Measurements from ENCODE around the gene HLA-DQB2.

DNA sequence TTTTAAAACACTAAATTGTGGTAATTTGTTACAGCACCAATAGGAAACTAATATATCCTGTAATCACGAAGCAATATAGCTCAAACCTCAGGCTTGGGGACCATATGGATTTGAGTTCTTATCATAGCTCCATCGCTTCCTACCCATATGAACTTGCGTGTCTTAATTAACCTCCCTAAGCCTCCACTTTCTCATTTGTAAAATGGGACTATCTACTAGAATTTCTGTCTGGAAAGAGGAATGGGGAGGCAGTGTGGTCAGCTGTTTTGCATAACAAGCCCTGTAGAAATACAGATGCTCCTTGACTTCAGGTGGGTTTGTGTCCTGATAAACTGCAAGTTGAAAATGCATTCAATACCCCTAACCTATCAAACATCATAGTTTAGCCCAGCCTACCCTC is 36.4 kb upstream of the HLA-DQB2 start:
- TF ChIP-seq, protein P1, sequence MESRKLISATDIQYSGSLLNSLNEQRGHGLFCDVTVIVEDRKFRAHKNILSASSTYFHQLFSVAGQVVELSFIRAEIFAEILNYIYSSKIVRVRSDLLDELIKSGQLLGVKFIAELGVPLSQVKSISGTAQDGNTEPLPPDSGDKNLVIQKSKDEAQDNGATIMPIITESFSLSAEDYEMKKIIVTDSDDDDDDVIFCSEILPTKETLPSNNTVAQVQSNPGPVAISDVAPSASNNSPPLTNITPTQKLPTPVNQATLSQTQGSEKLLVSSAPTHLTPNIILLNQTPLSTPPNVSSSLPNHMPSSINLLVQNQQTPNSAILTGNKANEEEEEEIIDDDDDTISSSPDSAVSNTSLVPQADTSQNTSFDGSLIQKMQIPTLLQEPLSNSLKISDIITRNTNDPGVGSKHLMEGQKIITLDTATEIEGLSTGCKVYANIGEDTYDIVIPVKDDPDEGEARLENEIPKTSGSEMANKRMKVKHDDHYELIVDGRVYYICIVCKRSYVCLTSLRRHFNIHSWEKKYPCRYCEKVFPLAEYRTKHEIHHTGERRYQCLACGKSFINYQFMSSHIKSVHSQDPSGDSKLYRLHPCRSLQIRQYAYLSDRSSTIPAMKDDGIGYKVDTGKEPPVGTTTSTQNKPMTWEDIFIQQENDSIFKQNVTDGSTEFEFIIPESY (IDR thresholded peaks at IDR 0.05), result no peak
- TF ChIP-seq, protein P2, sequence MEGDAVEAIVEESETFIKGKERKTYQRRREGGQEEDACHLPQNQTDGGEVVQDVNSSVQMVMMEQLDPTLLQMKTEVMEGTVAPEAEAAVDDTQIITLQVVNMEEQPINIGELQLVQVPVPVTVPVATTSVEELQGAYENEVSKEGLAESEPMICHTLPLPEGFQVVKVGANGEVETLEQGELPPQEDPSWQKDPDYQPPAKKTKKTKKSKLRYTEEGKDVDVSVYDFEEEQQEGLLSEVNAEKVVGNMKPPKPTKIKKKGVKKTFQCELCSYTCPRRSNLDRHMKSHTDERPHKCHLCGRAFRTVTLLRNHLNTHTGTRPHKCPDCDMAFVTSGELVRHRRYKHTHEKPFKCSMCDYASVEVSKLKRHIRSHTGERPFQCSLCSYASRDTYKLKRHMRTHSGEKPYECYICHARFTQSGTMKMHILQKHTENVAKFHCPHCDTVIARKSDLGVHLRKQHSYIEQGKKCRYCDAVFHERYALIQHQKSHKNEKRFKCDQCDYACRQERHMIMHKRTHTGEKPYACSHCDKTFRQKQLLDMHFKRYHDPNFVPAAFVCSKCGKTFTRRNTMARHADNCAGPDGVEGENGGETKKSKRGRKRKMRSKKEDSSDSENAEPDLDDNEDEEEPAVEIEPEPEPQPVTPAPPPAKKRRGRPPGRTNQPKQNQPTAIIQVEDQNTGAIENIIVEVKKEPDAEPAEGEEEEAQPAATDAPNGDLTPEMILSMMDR (IDR thresholded peaks at IDR 0.05; ENCODE audit: low read depth, low read length, missing input control), result no peak
- no peak for TF ChIP-seq RAD21 (IDR thresholded peaks at IDR 0.05)
- TF ChIP-seq HNF4A (conservative IDR thresholded peaks at IDR 0.05), result no peak
- no peak for TF ChIP-seq TAF1 (conservative IDR thresholded peaks at IDR 0.05)
- TF ChIP-seq SP1 (IDR thresholded peaks at IDR 0.05), result no peak
- TF ChIP-seq, protein P3, sequence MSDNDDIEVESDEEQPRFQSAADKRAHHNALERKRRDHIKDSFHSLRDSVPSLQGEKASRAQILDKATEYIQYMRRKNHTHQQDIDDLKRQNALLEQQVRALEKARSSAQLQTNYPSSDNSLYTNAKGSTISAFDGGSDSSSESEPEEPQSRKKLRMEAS (IDR thresholded peaks at IDR 0.05), result no peak
- TF ChIP-seq, protein P4, sequence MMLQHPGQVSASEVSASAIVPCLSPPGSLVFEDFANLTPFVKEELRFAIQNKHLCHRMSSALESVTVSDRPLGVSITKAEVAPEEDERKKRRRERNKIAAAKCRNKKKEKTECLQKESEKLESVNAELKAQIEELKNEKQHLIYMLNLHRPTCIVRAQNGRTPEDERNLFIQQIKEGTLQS (IDR thresholded peaks at IDR 0.05), result no peak
- TF ChIP-seq GABPA (IDR thresholded peaks at IDR 0.05 in 1 of 2, conservative IDR thresholded peaks at IDR 0.05 in 1 of 2), result no peak
- no peak for TF ChIP-seq NR2F2 (IDR thresholded peaks at IDR 0.05)

Data from liver (tissue), 3 donors.